ENCODE measurements around the gene MTOR.
"Not testable (repeated sequence)": the region's sequence is repeated elsewhere in the genome, so short reads cannot be mapped to it uniquely, and the experiment has no call there.

The MTOR gene

DNA sequence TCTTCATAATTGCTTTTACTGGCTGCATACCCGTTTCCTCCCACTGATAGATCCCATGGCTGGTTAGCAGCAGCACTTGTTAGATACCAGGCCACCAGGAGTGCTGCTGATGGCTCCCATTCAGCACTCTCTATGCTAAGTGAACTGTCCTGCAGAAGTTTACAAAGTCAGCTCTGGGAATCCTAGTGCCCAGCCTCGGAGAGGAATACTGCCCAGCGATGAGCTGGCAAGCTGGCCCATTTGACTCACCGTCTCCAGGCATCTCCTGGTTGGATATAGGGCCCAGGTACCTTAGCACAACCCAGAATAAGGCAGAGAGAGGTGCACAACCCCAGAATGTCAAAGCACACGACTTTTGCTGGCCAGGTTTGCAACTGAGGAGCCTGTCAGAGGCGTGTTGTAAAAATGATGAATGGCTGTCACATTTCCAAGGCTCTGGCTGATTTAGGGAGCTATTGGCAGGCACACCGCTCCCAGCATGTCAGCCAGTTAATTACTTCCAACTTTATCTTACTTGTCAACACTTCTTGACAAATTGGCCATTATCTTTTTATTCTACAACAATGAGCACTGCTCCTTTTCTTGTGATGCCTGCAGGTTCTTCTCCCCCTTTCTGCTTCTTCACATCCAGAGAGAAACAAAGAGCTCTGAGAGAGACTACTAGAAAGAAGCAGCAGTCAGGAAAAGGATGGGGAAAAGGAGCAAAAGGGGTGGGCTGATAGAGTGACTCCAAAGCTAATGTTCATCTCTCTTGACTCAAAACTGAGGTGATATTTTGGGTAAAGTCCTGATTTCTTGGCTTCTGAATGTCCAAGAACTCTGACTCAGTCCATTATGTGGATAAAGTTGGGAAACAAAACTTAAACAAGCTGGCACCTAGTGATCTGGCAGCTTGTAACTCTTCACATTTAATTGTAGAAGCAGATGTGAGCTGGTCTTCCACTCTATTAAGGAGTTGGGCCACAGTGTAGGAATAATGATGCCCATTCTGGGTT lies 84.0 kb downstream of the MTOR start:
- DNase-seq = peak; percentile 29

GRCh38 chr1:11176081-11176706 lies 86.2 kb downstream of the MTOR start:
- no peak for DNase-seq

DNA sequence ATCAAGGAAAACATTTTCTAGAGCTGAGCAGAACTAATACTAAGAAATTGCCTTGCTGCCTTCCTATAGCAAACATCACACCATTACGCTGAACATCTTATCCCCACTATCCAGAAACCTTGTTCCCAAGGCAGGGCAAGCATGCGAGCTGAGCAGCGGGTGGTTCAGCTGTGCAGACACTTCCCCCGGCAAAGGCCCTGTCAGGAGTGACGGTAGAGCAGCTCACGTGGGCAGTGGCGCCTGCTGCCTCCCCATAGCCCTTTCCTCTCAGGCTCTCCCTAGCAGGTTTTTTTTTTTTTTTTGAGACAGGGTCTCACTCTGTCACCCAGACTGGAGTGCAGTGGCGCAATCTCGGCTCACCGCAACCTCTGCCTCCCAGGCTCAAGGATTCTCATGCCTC lies 86.9 kb downstream of the MTOR start:
- DNase-seq = no peak

- DNase-seq = no peak
Measured at GRCh38 chr1:11174261-11174942, 87.9 kb downstream of the MTOR start.

DNA sequence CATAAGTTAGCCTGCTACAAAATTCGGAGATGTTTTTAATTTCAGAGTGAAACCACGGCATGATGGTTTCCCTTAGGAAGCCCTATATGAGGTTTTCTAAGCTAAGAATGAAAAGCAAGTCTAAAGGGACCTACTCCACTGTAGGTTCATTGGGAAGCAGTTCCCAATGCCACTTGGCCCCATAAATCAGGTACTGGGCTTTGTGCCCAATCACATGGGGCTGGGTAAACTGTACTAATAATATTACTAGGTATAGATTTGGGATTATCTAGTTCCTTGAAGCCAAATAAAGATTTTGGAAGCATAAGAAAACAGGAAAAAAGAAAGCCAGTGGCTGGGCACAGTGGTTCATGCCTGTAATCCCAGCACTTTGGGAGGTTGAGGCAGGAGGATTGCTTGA lies 92.2 kb downstream of the MTOR start:
- no peak for DNase-seq

GRCh38 chr1:11169202-11169601 lies 93.1 kb downstream of the MTOR start:
- DNase-seq = no peak

GRCh38 chr1:11168731-11169130 lies 93.6 kb downstream of the MTOR start:
- DNase-seq = no peak

- DNase-seq = not testable (repeated sequence)
Measured at GRCh38 chr1:11166744-11167143, 95.6 kb downstream of the MTOR start.

GRCh38 chr1:11162752-11163151 lies 99.6 kb downstream of the MTOR start:
- DNase-seq = not testable (repeated sequence)

GRCh38 chr1:11158720-11159321 lies 103.5 kb downstream of the MTOR start:
- DNase-seq = no peak

DNA sequence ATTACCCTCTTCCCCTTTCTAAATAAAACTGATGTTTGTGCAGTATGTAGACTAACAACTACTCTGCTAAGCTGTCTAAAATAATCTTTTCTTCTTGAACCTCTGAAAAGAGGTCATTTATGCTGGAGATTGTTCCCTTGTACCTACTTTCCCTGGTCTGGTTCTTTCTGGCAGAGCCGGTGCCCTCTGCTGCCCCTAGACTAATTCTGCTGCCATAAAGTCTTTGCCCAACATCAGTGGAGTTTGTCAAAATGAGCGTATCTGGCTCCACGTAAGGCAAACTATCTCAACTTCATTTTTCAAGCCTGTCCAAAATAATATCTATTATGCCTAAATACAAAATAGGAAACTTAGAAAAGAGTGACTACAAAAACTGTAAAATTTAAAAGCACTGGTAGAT lies 104.1 kb downstream of the MTOR start:
- DNase-seq = no peak

DNA sequence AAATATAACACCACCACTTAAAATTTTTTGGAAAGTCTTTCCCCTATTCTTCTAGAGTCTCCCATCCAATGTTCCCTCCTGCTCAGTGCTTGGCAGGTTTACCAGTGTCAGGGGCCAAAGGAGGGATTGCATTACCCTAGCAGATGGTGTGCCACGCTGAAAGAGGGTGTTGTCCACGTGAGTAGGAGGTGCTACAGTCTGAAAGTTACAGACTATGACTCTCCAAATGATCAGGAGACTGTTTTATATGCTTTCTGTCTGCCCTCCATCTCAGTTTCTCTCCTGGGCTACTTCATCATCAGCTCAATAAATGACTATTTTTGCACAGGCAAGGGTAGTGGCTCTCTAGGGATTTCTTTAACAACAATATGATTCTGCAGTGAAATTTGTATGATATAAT lies 104.5 kb downstream of the MTOR start:
- peak; percentile 80 for DNase-seq

GRCh38 chr1:11157394-11157793 lies 105.0 kb downstream of the MTOR start:
- DNase-seq = no peak

GRCh38 chr1:11156963-11157362 lies 105.4 kb downstream of the MTOR start:
- no peak for DNase-seq

- DNase-seq = no peak
Measured at GRCh38 chr1:11156441-11156840, 105.9 kb downstream of the MTOR start.

DNA sequence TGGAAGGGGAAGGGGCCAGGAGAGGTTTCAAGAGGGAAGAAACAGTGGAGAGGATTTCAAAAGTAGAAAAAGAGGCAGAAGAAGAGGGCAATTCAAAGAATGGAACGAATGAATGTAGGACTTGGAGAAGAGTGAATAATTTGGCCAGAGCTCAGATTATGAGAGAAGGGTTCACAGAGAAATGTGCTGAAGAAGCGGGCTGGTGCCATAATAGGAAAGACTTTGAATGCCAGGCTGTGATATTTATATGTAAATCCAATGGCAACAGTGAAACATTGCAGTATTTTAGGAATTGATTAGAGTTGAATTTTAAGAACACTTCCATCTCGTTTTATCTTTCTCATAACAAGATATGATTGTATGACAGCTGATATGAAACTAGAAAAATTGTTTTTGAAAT lies 109.2 kb downstream of the MTOR start:
- no peak for DNase-seq

DNA sequence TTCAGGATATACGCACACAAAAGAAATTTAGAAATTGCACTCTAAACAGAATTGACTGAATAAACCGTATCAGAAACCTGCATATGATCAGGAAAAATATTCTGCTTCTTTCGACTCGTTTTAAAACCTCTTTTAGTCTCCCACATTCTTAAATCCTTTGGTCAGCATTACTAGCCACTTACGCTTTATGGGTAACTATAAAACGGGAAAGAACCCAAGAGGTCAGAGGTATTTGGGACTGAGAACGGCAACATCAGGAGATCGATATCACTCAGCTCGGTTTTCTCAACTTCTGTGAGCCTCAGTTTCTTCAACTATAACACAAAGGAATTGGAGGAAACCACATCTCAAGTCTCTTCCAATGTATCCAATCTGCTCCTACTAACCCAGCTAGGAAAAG lies 109.6 kb downstream of the MTOR start:
- no peak for DNase-seq

DNA sequence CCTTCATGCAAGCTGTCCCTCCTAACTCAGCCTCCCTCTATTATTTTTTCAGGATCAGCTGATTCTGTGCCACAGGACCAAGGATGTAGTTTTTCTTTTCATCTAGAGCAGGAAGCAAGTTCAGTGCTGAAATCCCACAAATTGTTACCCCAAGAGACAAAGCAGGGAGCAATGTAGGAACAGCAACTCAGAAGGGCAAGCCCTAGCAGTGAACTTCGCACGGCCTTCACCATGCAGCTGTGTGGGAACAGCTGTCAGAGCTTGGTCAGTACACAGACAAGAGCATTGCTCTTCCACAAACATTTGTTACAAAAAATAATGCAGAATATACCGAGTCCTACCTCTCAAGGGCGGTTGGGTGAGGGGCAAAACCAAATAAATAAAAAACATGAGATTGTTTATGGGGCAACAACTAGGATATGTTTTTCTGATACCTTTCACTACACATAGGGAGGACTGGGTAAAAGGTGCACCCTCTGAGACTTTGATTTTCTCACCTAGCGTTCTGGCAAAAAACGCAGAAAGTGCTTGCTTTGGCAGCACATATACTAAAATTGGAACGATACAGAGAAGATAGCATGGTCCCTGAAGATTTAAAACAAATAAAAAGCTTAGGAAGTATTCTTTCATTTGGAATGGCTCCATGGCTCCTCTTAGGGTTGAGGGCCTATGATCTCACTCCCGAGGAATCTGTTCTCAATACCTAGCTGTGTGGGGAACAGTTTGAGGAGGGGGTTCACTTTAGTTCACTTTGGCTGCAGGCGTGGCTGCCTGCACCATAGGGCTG lies 110.3 kb downstream of the MTOR start:
- DNase-seq = no peak

DNA sequence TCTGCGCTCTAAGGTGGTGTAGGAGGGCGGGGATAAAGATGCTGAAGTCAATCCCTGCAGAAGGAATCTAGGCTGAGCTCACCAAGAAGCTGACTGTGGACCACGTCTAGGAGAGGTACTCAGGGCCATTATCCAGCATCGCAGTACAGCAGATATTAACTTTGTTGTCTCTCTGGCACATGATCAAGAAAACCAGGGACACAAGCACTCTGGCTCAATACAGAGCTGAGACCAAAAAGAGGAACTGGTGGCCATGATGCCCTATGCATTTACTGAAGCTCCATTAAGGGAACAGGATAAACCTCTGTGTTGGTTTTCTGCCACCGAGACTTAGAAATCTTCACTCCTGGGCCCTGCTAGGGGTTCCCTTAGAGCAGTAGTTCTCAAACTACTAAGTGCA lies 111.2 kb downstream of the MTOR start:
- DNase-seq = no peak

DNA sequence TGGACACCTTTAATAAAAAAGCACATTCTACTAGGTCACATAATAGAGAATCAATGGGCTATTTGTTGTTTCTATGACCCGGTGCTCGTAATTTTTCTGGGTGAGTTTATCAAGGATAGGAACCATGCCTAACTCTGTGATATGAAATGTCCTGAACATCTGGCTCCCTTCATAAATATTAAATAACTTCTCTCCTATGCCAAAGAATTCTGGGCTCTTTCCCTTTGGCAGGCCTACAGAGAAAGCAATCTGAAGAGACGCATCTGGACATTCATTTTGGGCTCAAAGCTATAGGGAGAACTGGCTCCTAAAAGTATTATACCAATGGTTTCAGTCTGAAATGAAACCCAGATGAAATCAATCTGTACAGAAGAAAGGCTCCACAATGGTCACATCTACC lies 112.0 kb downstream of the MTOR start:
- DNase-seq = no peak

DNA sequence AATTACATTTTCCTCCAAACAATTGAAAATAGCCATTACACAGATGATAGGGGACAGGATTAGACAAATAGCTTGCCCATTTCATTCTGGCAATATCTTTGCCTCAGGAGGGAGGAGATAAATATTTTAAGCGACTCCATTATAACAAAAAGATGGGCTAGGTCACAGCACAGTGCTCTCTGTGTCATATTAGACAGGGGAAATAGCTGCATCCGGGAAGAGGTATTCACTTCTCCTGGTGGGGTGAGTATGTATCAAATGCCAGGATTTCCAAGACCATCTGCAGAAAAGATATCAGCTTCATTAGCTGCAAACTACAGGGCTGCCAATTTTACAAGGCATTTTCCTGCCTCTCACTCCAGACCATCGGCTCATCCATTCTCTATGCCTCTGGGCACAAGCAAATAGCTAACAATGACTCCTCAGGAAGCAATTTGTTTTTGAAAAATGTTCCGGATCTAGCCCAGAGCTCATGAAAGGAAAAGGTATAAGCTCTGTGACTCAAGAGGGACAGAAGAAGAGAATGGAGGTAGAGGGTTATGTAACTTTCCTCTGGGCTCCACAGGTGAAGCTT lies 115.1 kb downstream of the MTOR start:
- DNase-seq = no peak

DNA sequence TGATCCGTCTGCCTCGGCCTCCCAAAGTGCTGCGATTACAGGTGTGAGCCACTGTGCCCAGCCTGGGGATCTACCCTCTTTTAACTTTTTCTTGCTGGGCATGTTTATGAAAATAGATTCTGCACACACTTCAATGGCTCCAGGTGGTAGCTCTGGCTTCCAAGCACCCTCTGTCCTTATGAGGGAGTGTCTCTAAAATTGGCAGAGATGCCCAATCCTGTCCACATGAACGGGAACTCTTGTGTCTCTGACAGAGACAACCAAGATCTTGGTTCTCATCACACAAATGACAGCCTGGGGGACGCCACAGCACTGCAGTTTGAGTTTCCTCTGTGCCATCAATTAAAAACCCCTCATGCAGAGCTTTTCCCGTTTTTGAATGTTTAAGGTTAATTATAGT lies 116.6 kb downstream of the MTOR start:
- no peak for DNase-seq
